HG03460 (cell line): Measurements from ENCODE around the gene RPS6KA2.

ENCODE experiments used
- ATAC-seq: cut with Tn5 transposase; IDR thresholded peaks from one replicate; pipeline ENCODE4 v1.9.1; 2021; ENCODE audit not compliant: unreplicated experiment

RPS6KA2 gene

GRCh38 chr6:166473886-166474571, 153.0 kb downstream of the RPS6KA2 start:
- no peak for ATAC-seq

DNA sequence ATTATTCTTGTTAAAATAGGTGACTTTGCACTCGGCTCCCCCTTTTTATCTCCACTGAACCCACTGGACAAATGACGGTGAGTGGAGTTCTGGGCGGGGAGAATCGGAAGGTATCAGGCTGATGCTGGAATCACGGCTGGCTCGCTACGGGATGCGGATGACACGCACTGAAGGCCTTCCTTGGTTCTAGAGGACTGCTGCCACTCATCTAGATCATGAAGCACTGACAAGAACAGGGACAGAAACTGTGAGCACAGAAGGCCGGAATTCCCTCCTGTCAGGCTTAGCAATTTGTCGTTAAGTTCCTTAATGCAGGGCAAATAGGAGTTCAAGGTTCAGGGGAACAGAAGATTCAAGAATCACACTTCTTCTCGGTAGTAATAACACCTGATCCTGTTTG, 154.4 kb downstream of the RPS6KA2 start:
- no peak for ATAC-seq

- ATAC-seq = no peak
Measured at GRCh38 chr6:166471797-166472260, 155.2 kb downstream of the RPS6KA2 start.

- no peak for ATAC-seq
Measured at GRCh38 chr6:166470863-166471410, 156.1 kb downstream of the RPS6KA2 start.

- no peak for ATAC-seq
Measured at GRCh38 chr6:166470029-166470862, 156.8 kb downstream of the RPS6KA2 start.

DNA sequence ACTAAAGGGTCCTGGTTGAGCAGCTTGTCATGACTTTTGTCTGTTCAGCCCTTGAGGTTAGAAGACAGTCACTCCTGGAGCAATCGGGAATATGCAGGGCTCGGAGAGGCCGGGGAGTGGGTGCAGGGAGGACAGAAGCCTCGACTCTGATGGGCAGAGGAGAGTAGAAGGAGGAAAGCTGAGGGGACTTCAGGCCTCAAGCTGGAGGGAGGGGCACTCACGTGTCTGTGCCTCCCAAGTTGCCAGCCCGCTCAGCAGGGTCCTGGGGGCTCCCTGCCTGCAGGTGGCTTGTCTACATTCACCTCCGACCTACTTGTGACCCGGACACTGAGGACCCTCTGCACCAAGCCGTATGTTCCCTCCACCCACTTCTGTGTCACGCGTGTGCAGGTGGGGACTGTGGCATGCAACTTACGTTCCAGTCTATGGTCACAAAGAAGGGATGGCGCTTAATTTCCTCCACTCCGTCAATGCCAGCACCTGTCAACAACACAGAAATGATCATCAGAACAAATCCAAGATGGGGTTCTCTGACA, 157.6 kb downstream of the RPS6KA2 start:
- ATAC-seq = no peak

DNA sequence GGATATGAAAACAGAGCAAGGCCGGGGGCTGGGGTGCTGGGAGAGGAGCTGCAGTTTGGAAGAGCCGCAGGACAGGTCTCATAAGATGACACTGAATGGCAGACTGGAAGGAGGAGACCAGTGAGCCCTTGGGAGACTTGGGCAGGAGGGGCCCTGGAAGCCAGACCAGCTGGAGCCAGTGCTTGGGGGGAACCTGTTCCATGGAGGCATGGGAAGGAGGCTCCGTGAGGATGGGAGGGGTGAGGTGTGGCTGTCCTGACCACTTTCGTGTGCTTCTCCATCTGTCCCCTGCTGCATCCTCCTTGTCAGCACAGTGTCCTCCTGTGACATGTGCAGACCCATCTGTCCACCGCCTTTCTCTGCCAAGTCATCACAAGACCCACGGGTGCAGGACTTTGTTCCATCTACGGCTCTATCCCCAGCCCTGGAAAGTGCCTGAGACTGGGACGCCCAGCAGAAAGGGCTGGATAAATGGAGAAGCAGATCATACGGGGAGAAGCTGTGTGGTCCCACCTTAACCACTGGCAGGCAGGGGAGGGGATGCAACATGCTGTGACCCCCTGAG, 159.5 kb downstream of the RPS6KA2 start:
- ATAC-seq = no peak

GRCh38 chr6:166466178-166467122, 160.6 kb downstream of the RPS6KA2 start:
- ATAC-seq = no peak

DNA sequence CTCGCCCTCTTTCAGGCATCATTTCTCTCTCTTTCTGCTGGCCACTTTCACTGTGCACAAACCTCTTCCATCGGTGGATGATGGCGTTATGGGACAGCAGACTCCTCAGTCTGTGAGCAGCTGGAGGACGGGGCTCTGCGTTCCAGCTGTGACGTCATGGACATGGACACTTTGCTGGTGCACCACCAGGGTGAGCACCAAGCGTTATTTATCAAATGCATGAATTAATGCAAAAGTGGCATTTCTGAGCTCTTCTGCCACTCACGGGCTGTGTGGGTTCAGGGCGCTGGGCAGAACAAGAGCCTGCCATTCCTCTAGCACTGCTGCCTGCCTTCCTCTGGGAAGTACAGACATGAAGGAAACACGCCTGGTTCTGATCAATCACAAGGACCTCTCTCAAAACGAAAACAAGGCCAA, 161.4 kb downstream of the RPS6KA2 start:
- no peak for ATAC-seq

- no peak for ATAC-seq
Measured at GRCh38 chr6:166465003-166465399, 162.1 kb downstream of the RPS6KA2 start.

DNA sequence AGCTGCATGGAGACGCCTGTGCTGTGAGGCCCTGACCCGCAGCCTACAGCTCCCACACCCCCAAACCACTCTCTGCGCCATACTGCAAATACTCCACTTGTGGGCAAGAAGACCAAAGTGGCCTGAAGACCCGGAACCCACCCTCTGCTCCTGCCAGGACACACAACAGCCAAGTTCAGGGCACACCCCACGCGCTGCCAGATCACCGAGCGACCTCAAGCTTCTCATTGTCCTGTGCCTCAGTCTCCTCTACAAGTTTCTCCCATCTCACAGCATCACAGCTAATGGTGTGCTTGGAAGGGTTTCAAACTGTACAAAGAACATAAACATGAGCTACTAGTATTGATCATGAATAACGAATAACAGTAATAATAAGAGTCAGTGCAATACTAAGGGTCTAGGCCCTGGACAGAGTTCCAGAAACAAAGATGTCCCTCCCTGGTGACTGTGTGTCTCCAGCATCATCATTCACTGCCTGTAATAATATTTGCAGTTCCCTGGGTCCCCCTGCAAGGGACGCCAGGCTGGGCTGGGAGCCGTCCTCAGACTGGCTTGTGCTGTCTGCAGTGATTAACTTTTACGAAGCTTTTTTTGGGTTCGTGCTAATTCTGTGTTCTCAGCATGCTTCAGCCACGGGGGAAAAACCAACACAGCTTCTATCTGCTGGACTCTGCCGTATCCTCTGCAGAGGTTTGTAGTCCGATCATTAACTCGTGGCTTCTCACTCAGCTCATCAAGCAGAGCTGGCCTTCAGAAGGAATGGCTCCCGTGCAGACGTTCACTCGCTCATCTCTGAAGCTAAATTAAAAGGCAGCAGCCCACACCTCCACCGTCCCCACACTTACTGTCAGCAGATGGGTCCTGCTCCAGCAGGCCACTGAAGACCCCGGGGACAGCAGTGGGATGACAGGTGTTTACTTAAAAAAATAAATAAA, 162.7 kb downstream of the RPS6KA2 start:
- no peak for ATAC-seq

- no peak for ATAC-seq
Measured at GRCh38 chr6:166463359-166464067, 163.5 kb downstream of the RPS6KA2 start.

DNA sequence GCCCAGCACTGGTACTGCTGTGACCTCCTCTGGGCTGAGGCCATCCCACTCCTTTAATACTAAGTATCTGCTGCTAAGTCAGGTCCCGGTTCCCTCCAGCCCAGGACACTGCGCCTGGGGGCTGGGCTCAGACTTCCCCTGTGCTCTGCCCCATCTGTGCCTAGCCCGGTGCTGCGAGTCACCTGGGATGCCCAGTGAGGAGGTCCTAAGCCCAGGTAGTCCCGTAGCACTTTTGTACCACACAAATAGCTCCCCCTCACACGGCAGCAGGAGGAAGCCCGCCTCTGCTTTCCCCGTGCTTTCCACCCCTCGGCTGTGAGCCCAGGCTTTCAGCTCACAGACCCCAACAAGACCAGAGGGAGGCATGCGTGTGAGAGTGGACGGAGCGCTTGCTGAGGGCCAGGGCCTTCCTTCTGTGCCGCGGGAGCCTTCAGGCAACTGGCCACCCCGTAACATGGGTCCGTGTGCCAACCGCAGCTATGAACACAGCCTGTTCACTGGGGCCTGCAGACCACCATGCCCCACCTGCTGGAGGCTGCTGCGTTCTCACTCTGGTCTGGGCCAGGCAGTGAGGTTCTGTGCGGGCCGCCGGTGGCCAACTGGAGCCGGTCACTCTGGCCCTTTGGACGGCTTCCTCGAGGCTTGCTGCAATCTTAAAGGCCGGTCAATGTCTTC, 164.5 kb downstream of the RPS6KA2 start:
- ATAC-seq = no peak

DNA sequence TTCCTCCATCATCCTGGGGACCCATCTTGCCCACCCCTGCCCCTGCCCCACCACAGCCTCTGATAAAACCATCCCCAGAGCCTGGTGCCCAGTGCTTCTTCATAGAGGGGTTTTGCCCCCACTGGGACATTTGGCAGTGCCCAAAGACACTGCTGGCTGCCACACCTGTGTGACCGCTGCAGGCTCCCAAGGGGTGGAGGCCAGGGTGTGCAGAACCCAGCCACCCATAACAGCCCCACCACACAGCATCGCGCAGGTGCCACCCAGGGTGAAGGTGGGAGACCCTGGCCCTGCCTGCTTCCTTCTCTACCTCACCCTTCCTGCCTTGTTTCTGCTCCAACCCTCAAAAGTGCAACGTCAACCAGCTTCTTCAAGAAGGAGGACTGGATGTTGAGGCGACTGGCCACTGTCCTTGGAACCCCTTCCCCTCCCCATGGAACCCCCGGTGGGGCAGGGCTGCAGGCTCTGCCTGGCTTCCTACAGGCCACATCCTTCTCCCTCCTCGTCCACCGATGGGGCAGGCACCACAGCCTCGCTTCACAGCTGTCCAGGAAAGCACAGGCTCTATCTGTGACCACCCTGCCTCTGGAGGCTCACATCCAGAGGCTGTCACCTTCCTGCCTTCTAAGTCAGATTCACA, 165.1 kb downstream of the RPS6KA2 start:
- no peak for ATAC-seq

DNA sequence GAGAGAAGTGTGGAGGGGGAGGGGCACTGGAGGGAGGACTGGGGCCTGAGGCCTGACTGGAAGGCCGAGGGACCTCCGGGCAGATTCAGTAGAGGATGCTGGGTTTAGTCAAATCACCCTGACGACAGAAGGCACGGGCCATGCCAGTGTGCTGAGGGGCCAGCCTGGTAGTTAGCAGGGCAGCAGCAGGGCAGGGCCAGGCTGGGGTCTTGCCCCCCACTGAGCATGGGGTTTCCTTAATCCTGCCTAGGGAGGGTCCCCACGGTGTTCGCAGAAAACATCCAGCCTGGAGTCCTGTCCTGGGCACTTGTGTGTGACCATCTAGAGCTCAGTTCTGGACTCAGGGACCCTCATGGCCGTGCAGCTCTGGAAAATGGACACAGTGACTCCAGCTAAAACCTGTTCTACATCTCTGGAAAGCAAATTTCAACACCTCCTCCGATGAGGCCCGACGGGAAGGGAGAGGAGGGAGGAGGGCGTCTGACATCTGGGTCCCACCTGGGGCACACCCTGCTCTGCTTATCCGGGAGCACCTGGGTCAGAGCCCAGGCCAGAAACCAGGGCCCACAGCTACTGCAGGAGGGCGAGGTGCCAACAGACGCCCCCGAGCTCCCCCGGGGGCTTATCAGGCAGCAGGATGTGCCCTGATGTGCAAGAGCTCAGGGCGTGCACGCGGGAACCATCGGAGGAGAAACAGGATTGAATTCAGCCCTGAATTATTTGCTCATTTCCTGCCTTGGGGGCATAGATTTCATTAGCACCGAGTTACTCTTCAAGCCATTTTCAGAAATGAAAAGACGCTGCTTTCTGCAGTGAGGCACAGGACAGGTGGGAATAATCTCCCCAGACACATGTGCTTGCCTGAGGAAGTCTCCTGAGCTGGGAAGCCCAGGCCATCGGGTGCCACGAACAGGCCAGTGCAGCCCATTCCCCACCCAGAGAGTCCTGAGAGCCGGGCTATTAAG, 166.3 kb downstream of the RPS6KA2 start:
- no peak for ATAC-seq

DNA sequence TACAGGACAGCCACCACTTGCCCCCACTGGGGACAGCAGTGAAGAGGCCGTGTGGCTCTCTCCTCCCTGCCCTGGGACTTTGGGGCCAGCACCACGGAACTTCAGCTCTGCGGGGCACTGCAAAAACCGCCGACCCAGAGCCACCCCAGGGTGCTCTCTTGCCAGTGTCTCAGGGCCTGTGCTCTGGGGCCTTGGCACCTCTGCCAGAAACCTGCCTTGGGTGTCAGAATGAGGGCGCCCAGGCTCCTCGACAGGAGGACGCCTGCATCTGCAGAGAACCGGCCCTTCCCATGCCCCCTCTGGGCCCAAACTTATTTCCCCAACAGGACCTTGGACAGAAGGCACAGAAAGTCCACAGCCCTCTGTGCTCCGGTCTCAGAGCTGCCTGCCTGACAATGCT, 167.1 kb downstream of the RPS6KA2 start:
- no peak for ATAC-seq
